Peyer's patch (tissue), 4 donors: Measurements from ENCODE around the gene CNGA1. TPM values are rescaled to one million over a fixed set of nuclear protein-coding genes. Genes with fewer than 3 reads are reported as not detected.
"Not testable (repeated sequence)": the region's sequence is repeated elsewhere in the genome, so short reads cannot be mapped to it uniquely, and the experiment has no call there.

ENCODE experiments used
- DNase-seq, 3 donors: peaks; one replicate each; pipeline ENCODE4 v3.0.0-alpha.2; 2017 to 2019
- H3K27ac ChIP-seq, 4 donors: fragments of 200-600 bp; sonication (generic); one replicate each; pipeline ENCODE4 v1.5.1; 2016 to 2019
- H3K27me3 ChIP-seq, 2 donors: fragments of 200-600 bp; sonication (generic); one replicate each; pipeline ENCODE4 v1.5.1; 2019
- H3K36me3 ChIP-seq, 3 donors: fragments of 200-600 bp; sonication (generic); one replicate each; pipeline ENCODE4 v1.5.1; 2016 to 2019
- H3K4me1 ChIP-seq, 4 donors: fragments of 200-600 bp; sonication (generic); one replicate each; pipeline ENCODE4 v1.5.1; 2016 to 2019
- H3K4me3 ChIP-seq, 4 donors: fragments of 200-600 bp; sonication (generic); 1 replicate in 3 of 4; 2 replicates in 1 of 4; pipeline ENCODE4 v1.5.1; 2016 to 2019; ENCODE audit warnings: mild to moderate bottlenecking in 1 of 4
- H3K9me3 ChIP-seq, 4 donors: fragments of 200-600 bp; sonication (generic); one replicate each; pipeline ENCODE4 v1.5.1; 2016 to 2019; ENCODE audit warnings: mild to moderate bottlenecking in 1 of 4
- CTCF ChIP-seq, 6 experiments: fragments of 450-650 bp in 4 of 6; fragments of 200-600 bp in 2 of 6; sonication (generic) in 1 of 6; IDR thresholded peaks; one replicate each; pipeline ENCODE4 v1.5.1; 2017 to 2019; ENCODE audit warnings: antibody characterized with exemption in 6 of 6, mild to moderate bottlenecking in 3 of 6, moderate library complexity in 1 of 6
- POLR2A ChIP-seq, 2 donors: fragments of 450-650 bp; IDR thresholded peaks; one replicate each; pipeline ENCODE4 v1.5.1; 2017; ENCODE audit warnings: antibody characterized with exemption in 2 of 2, mild to moderate bottlenecking in 2 of 2, moderate library complexity in 2 of 2
- total RNA-seq, 4 donors: library from RNA; depleted of rRNA; stranded (reverse); fragments of >200 nt; gene quantifications; one replicate each; pipeline ENCODE4 v1.1.0, GENCODE V29; 2016

Gene CNGA1
- total RNA-seq, 4 donors from 2014 or later: 9.8 to 22.2 (median 11.7) TPM; not detected in 1

GRCh38 chr4:48003568-48003967 is 12.9 kb downstream of the CNGA1 start:
- not testable (repeated sequence) for H3K4me3 ChIP-seq, H3K27ac ChIP-seq, H3K36me3 ChIP-seq, H3K27me3 ChIP-seq, H3K4me1 ChIP-seq
- peaks cover 0 to 11% (median 0%) of the 10 kb centered on the region in 4 donors for H3K9me3 ChIP-seq
- DNase-seq: peak in 2 of 3 donors; percentile 40 to 75
- TF ChIP-seq CTCF (IDR thresholded peaks at IDR 0.05): peak in 3 of 6 experiments; percentile 24 to 73 (median 53)

- DNase-seq: no peak
- H3K27me3 ChIP-seq: no peaks in the 10 kb centered on the region
- H3K4me3 ChIP-seq: no peak overlapping the region
- no peaks in the 10 kb centered on the region for H3K36me3 ChIP-seq
- no peak overlapping the region for H3K27ac ChIP-seq
- H3K9me3 ChIP-seq: peaks cover 0 to 11% (median 0%) of the 10 kb centered on the region in 4 donors
- no peak for TF ChIP-seq CTCF (IDR thresholded peaks at IDR 0.05)
- no peak for TF ChIP-seq POLR2A (IDR thresholded peaks at IDR 0.05)
- H3K4me1 ChIP-seq: no peaks in the 10 kb centered on the region
Measured at GRCh38 chr4:48002267-48002666, 14.2 kb downstream of the CNGA1 start.

GRCh38 chr4:47996021-47996420 is 20.5 kb downstream of the CNGA1 start:
- Histone ChIP-seq H3K27me3 (no peaks in the 10 kb centered on the region), H3K4me1 (no peaks in the 10 kb centered on the region), H3K27ac (no peak overlapping the region), H3K36me3 (no peaks in the 10 kb centered on the region), H3K4me3 (no peak overlapping the region), H3K9me3 (peaks cover 0 to 6% (median 0%) of the 10 kb centered on the region in 4 donors)
- TF ChIP-seq POLR2A (IDR thresholded peaks at IDR 0.05) (no peak), CTCF (IDR thresholded peaks at IDR 0.05) (no peak)
- no peak for DNase-seq

- H3K36me3 ChIP-seq, H3K4me3 ChIP-seq, H3K27ac ChIP-seq, DNase-seq, H3K4me1 ChIP-seq, H3K27me3 ChIP-seq: not testable (repeated sequence)
- H3K9me3 ChIP-seq: peaks cover 0 to 12% (median 0%) of the 10 kb centered on the region in 4 donors
Measured at GRCh38 chr4:47992475-47992874, 24.0 kb downstream of the CNGA1 start.

- no peak for DNase-seq
- no peaks in the 10 kb centered on the region for H3K4me1 ChIP-seq
- H3K27me3 ChIP-seq: no peaks in the 10 kb centered on the region
- H3K36me3 ChIP-seq: no peaks in the 10 kb centered on the region
- peaks cover 0 to 6% (median 0%) of the 10 kb centered on the region in 4 donors for H3K9me3 ChIP-seq
- H3K4me3 ChIP-seq: no peak overlapping the region
- TF ChIP-seq CTCF (IDR thresholded peaks at IDR 0.05) (no peak), POLR2A (IDR thresholded peaks at IDR 0.05) (no peak)
- H3K27ac ChIP-seq: no peak overlapping the region
Measured at GRCh38 chr4:47990145-47990544, 26.3 kb downstream of the CNGA1 start.

- TF ChIP-seq CTCF (IDR thresholded peaks at IDR 0.05): no peak
- no peak for TF ChIP-seq POLR2A (IDR thresholded peaks at IDR 0.05)
- H3K27ac ChIP-seq: no peak overlapping the region
- no peaks in the 10 kb centered on the region for H3K9me3 ChIP-seq
- H3K27me3 ChIP-seq: no peaks in the 10 kb centered on the region
- H3K4me1 ChIP-seq: no peaks in the 10 kb centered on the region
- DNase-seq: no peak
- no peak overlapping the region for H3K4me3 ChIP-seq
- no peaks in the 10 kb centered on the region for H3K36me3 ChIP-seq
Measured at GRCh38 chr4:47974566-47974965, 41.9 kb downstream of the CNGA1 start.
